ENCODE data around the gene MTUS2.

DNA sequence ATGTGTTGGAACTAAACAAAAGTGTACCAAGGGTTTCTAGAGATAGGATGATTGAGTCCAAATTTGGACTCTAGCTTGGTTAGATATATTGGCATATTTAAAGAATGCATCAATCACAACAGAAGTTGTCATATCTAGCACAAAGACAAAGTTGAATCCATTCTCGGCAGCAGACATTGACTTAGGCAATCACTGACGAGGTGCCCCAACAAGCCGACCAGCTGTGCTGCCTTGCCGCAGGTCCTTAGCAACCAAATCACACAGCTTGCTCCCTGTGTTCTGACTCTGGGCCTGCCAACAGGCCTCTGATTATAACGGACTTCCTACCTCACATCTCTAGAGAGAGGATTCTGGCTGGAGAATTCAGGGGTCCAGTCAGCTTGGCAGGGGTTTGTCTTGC is 208.7 kb downstream of the MTUS2 start:
- TF ChIP-seq, protein P1, sequence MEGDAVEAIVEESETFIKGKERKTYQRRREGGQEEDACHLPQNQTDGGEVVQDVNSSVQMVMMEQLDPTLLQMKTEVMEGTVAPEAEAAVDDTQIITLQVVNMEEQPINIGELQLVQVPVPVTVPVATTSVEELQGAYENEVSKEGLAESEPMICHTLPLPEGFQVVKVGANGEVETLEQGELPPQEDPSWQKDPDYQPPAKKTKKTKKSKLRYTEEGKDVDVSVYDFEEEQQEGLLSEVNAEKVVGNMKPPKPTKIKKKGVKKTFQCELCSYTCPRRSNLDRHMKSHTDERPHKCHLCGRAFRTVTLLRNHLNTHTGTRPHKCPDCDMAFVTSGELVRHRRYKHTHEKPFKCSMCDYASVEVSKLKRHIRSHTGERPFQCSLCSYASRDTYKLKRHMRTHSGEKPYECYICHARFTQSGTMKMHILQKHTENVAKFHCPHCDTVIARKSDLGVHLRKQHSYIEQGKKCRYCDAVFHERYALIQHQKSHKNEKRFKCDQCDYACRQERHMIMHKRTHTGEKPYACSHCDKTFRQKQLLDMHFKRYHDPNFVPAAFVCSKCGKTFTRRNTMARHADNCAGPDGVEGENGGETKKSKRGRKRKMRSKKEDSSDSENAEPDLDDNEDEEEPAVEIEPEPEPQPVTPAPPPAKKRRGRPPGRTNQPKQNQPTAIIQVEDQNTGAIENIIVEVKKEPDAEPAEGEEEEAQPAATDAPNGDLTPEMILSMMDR (IDR thresholded peaks at IDR 0.05), result no peak
- no peak for TF ChIP-seq POLR2AphosphoS5 (IDR thresholded peaks at IDR 0.05)
- no peak for TF ChIP-seq EP300 (IDR thresholded peaks at IDR 0.05)

All from stomach (tissue), 4 donors.